A549 (cell line): ENCODE measurements around the gene NDUFA1. TPM values are rescaled to one million over a fixed set of nuclear protein-coding genes. Genes with fewer than 3 reads are reported as not detected.
A peak's percentile ranks its signal among the peaks of the same experiment; 100 is the strongest.
"Not testable (repeated sequence)": the region's sequence is repeated elsewhere in the genome, so short reads cannot be mapped to it uniquely, and the experiment has no call there.

Experiments used
- ATAC-seq, 2 experiments: fragments of 200-7000 bp in 1 of 2; fragments of >200 bp in 1 of 2; cut with Nextera tagmentation in 1 of 2; cut with Tn5 transposase in 1 of 2; 3 replicates each; pipeline versions ENCODE4 v1.8.0 to v1.9.1; 2018 to 2020; ENCODE audit warnings: mild to moderate bottlenecking in 1 of 2, moderate library complexity in 1 of 2
- CTCF ChIA-PET: fragments of 300-600 bp; sonication (Branson Sonifier 250); formaldehyde crosslinking; extraction: SDS; loops from one replicate; lab custom pipeline; 2021; ENCODE audit warnings: antibody characterized with exemption, inconsistent platforms; lab: Yijun Ruan, JAX
- POLR2A ChIA-PET: fragments of 350-600 bp; formaldehyde crosslinking; extraction: SDS; loops from one replicate; lab custom pipeline; 2021; ENCODE audit warnings: antibody characterized with exemption, inconsistent platforms; lab: Yijun Ruan, JAX
- DNase-seq, 2 experiments: peaks; one replicate each; pipeline versions ENCODE4 v3.0.0 to v3.0.0-alpha.2; 2011 to 2016; ENCODE audit warnings: low read depth in 1 of 2, low spot score in 1 of 2
- FAIRE-seq: peaks from 2 replicates; lab custom pipeline; 2011; peaks lifted over from hg19 to GRCh38; lab: Jason Lieb, UNC
- H3K27ac ChIP-seq, 2 experiments: fragments of >200 bp; sonication (Bioruptor Twin); formaldehyde crosslinking; 3 replicates each; pipeline ENCODE4 v1.5.1; 2016 to 2017
- H3K4me1 ChIP-seq: fragments of >200 bp; sonication (Bioruptor Twin); formaldehyde crosslinking; 3 replicates; pipeline ENCODE4 v1.6.1; 2016
- H3K4me2 ChIP-seq: fragments of >200 bp; sonication (Bioruptor Twin); formaldehyde crosslinking; 3 replicates; pipeline ENCODE4 v1.6.1; 2016
- H3K4me3 ChIP-seq: fragments of >200 bp; sonication (Bioruptor Twin); formaldehyde crosslinking; 3 replicates; pipeline ENCODE4 v1.5.1; 2016
- H3K9me3 ChIP-seq: fragments of >200 bp; sonication (Bioruptor Twin); formaldehyde crosslinking; 3 replicates; pipeline ENCODE4 v1.6.1; 2016
- BHLHE40 ChIP-seq: IDR thresholded peaks from 2 replicates; pipeline ENCODE4 v1.6.1; 2012; ENCODE audit warnings: low read depth, low read length, inconsistent platforms
- CBX8 ChIP-seq: fragments of 200-600 bp; sonication (generic); IDR thresholded peaks from 2 replicates; pipeline ENCODE4 v1.6.1; 2016
- CHD2 ChIP-seq: fragments of 150-350 bp; IDR thresholded peaks from 2 replicates; pipeline ENCODE4 v1.6.1; 2014; ENCODE audit warnings: low read length; ENCODE audit not compliant: partially characterized antibody
- CHD4 ChIP-seq: fragments of 200-600 bp; sonication (generic); IDR thresholded peaks from 2 replicates; pipeline ENCODE4 v1.6.1; 2016; ENCODE audit warnings: antibody characterized with exemption, mild to moderate bottlenecking, borderline replicate concordance
- FOSB ChIP-seq: fragments of 250-450 bp; sonication (Bioruptor Pico); IDR thresholded peaks from 2 replicates; pipeline ENCODE4 v1.5.0; 2020; ENCODE audit warnings: mild to moderate bottlenecking, moderate library complexity
- HOXB5 ChIP-seq: fragments of 250-450 bp; sonication (Bioruptor Pico); IDR thresholded peaks from 2 replicates; pipeline ENCODE4 v1.5.0; 2020; ENCODE audit warnings: mild to moderate bottlenecking, moderate library complexity
- KDM1A ChIP-seq: fragments of 200-600 bp; sonication (generic); IDR thresholded peaks from 2 replicates; pipeline ENCODE4 v1.6.1; 2016; ENCODE audit warnings: low read depth, mild to moderate bottlenecking
- KDM5A ChIP-seq: fragments of 200-600 bp; sonication (generic); IDR thresholded peaks from 2 replicates; pipeline ENCODE4 v1.6.1; 2016; ENCODE audit warnings: antibody characterized with exemption, mild to moderate bottlenecking
- MAFK ChIP-seq: fragments of 450-650 bp; IDR thresholded peaks from 2 replicates; pipeline ENCODE4 v1.6.1; 2014; ENCODE audit not compliant: partially characterized antibody
- MAZ ChIP-seq: fragments of 150-350 bp; IDR thresholded peaks from 2 replicates; pipeline ENCODE4 v1.6.1; 2014; ENCODE audit warnings: antibody characterized with exemption, low read depth, low read length, borderline replicate concordance
- MYC ChIP-seq: IDR thresholded peaks from 2 replicates; pipeline ENCODE4 v1.6.1; 2012; ENCODE audit warnings: mild to moderate bottlenecking, inconsistent platforms, low read length, improper control_type of control experiment, borderline replicate concordance
- NFE2L2 ChIP-seq: fragments of 150-350 bp; conservative IDR thresholded peaks from 2 replicates; pipeline ENCODE4 v1.6.1; 2014; ENCODE audit warnings: low read length
- NPAS2 ChIP-seq: fragments of 250-450 bp; sonication (Bioruptor Pico); IDR thresholded peaks from 2 replicates; pipeline ENCODE4 v1.8.0; 2022; ENCODE audit warnings: mild to moderate bottlenecking, moderate library complexity, borderline replicate concordance
- POLR2AphosphoS2 ChIP-seq: conservative IDR thresholded peaks from 2 replicates; pipeline ENCODE4 v1.6.1; 2012; ENCODE audit warnings: low read length, improper control_type of control experiment, inconsistent platforms
- RFX5 ChIP-seq: fragments of 450-650 bp; IDR thresholded peaks from 2 replicates; pipeline ENCODE4 v1.7.1; 2014; ENCODE audit warnings: antibody characterized with exemption, mild to moderate bottlenecking, moderate library complexity
- ZC3H11A ChIP-seq: fragments of 450-650 bp; IDR thresholded peaks from 2 replicates; pipeline ENCODE4 v1.6.1; 2014; ENCODE audit warnings: antibody characterized with exemption, mild to moderate bottlenecking
- ZNF302 ChIP-seq: fragments of 250-450 bp; sonication (Bioruptor Pico); IDR thresholded peaks from 2 replicates; pipeline ENCODE4 v1.9.0; 2021; ENCODE audit warnings: inconsistent platforms, mild to moderate bottlenecking, moderate library complexity
- ZSCAN20 ChIP-seq: fragments of 250-450 bp; sonication (Bioruptor Pico); IDR thresholded peaks from 2 replicates; pipeline ENCODE4 v1.8.0; 2022; ENCODE audit warnings: mild to moderate bottlenecking, moderate library complexity
- WGBS: methylation state at CpG from one replicate; pipeline ENCODE4 v1.1.6; 2017; ENCODE audit errors: missing lambda C conversion rate; 5-methylcytosine and 5-hydroxymethylcytosine counted together
- polyA plus RNA-seq, 4 experiments: library from polyadenylated mRNA; depleted of rRNA in 3 of 4; stranded (reverse); fragments of >200 nt; fragmentation: RNase III in 1 of 4; extraction: RNeasy Plus Mini Kit Qiagen cat#74134 plus additional on column Dnase treatment in 1 of 4; gene quantifications; 2 replicates in 3 of 4; 3 replicates in 1 of 4; pipeline ENCODE4 v1.2.3, GENCODE V29; 2011 to 2017
- TF ChIP-seq, protein P1 (sequence below): IDR thresholded peaks from 2 replicates; pipeline ENCODE4 v1.6.1; 2012; ENCODE audit warnings: low read depth, borderline replicate concordance
- TF ChIP-seq, protein P2 (sequence below): fragments of >200 bp; sonication (Bioruptor Twin); formaldehyde crosslinking; IDR thresholded peaks from 3 replicates; pipeline ENCODE4 v1.5.1; 2016
- TF ChIP-seq, protein P3 (sequence below): fragments of 200-600 bp; sonication (generic); IDR thresholded peaks from 2 replicates; pipeline ENCODE4 v1.6.1; 2016; ENCODE audit warnings: antibody characterized with exemption, mild to moderate bottlenecking, moderate library complexity
- TF ChIP-seq, protein P4 (sequence below): fragments of 150-350 bp; IDR thresholded peaks from 2 replicates; pipeline ENCODE4 v1.6.1; 2014; ENCODE audit warnings: low read depth, mild to moderate bottlenecking, low read length
- TF ChIP-seq, protein P5 (sequence below): fragments of 450-650 bp; IDR thresholded peaks from 2 replicates; pipeline ENCODE4 v1.6.1; 2014; ENCODE audit warnings: antibody characterized with exemption

Gene NDUFA1
- polyA plus RNA-seq, 2 of the 4 experiments (the other 2 are of a cell fraction), result 432 to 435 TPM

DNA sequence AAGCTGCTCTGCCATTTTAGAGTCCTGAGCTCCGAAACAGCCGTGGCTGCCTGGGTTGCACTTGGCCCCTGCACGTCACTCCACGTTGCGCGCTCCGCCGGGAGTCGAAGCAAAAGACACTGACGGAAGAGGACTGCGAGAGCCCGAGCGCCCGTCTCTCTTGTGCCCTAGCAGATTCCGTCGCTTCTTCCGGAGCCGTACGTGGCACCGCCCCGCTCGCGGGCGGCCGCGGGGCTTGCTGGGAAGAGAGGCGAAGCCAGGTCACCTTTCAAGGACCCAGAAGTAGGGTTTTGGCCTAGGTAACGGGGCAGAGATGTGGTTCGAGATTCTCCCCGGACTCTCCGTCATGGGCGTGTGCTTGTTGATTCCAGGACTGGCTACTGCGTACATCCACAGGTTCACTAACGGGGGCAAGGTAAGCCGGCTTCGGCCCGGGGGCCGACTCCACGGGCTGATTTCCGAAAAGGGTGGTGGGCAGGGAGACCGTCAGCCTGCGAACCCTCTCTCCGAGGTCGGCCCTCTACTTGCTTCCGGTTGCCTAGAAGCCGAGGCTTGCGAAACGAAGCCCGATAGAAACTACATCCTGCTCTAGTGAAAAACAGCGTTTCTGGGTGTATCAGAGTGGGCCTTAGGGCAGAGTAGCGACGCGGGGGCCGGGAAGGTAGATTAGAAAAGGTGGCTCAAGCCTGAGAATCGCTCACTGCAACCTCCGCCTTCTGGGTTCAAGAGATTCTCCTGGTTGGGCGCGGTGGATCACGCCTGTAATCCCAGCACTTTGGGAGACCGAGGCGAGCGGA, at the start of gene NDUFA1, which contains the start of gene RNF113A (continued):
- TF ChIP-seq NFE2L2, result no peak
- TF ChIP-seq MAFK, result no peak
- no peak for TF ChIP-seq ZSCAN20
- TF ChIP-seq, protein P1, sequence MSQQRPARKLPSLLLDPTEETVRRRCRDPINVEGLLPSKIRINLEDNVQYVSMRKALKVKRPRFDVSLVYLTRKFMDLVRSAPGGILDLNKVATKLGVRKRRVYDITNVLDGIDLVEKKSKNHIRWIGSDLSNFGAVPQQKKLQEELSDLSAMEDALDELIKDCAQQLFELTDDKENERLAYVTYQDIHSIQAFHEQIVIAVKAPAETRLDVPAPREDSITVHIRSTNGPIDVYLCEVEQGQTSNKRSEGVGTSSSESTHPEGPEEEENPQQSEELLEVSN, result peak; percentile 67; the same call in 1 of the 2 replicates
- TF ChIP-seq MAZ, result no peak
- TF ChIP-seq KDM1A, result no peak

DNA sequence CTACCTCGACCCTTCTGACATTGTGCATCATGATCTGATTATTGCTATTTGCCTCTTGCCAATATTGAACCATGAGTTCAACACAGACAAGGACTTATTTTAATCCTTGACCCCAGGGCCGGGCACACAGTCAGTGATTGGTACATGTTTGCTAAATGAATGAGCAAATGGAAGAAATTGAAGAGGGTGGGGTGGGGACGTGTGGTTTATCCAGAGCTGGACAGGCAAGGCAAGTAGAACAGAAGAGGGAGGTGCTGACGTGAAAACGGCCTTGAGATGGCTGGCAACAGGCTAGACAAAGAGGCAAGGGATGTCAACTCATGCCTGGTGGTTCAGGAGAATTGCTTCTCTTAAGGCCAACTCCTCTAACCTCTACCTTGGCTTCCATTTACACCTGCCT, 47.4 kb upstream of the NDUFA1 start:
- POLR2A ChIA-PET, H3K27ac ChIP-seq, FAIRE-seq, H3K4me2 ChIP-seq, ATAC-seq, CTCF ChIA-PET, H3K9me3 ChIP-seq, H3K4me1 ChIP-seq, H3K4me3 ChIP-seq, DNase-seq: not testable (repeated sequence)
- 64% methylated on average over 2 of the region's 5 CpGs for WGBS

DNA sequence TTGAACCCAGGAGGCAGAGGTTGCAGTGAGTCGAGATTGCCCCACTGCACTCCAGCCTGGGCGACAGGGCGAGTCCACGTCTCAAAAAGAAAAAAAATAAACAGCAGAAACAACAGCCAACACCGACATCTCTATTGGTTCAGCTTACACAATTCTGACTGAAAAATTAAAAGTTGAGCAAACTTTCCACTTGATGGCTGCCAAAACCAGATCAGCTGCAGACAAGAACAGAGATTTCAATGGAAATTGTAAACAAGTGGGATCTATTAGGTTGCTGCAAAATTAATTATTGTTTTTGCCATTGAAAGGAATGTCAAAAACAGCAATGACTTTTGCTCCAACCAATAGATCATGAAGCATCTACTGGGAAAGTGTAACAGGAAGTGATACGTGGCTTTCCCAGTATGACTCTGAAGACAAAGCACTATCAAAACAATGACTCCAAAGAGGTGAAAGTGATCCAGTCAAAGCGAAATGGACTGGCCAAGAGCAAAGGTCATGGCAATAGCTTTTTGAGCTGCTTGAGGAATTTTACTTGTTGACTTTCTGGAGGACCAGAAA, 45.2 kb upstream of the NDUFA1 start:
- FAIRE-seq, result no peak

DNA sequence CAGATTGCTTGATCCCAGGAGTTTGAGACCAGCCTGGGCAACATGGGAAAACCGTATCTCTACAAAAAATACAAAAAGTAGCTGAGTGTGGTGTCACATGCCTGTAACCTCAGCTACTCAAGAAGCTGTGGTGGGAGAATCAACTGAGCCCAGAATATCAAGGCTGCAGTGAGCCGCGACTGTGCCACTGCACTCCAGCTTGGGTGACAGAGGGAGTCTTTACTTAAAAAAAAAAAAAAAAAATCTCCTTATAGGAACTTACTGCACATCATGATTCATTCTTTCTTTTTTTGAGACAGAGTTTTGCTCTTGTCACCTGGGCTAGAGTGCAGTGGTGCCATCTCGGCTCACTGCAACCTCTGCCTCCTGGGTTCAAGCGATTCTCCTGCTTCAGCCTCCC, 43.2 kb upstream of the NDUFA1 start:
- CTCF ChIA-PET, result interaction anchor here (0.8 kb wide), 1 partner anchor 59 kb away, joined by 3 read pairs; no protein-coding TSS in a partner anchor
- POLR2A ChIA-PET, result interaction anchor here (0.6 kb wide), 1 partner anchor 37 kb away, joined by 4 read pairs; the partner anchor contains the start of gene RPL39
- FAIRE-seq (no peak), ATAC-seq (no peak), DNase-seq (no peak)
- Histone ChIP-seq H3K4me3 (no peak overlapping the region), H3K27ac (no peak overlapping the region), H3K9me3 (no peaks in the 10 kb centered on the region), H3K4me2 (no peak overlapping the region), H3K4me1 (no peaks in the 10 kb centered on the region)
- 92% methylated on average over 5 of the region's 5 CpGs for WGBS
- TF ChIP-seq FOSB (no peak), CHD4 (no peak), RFX5 (no peak), CBX8 (no peak), BHLHE40 (no peak), HOXB5 (CRISPR knock-in tag) (no peak), MYC (no peak), ZC3H11A (no peak), ZNF302 (CRISPR knock-in tag) (no peak), POLR2AphosphoS2 (no peak)
- TF ChIP-seq, protein P2, sequence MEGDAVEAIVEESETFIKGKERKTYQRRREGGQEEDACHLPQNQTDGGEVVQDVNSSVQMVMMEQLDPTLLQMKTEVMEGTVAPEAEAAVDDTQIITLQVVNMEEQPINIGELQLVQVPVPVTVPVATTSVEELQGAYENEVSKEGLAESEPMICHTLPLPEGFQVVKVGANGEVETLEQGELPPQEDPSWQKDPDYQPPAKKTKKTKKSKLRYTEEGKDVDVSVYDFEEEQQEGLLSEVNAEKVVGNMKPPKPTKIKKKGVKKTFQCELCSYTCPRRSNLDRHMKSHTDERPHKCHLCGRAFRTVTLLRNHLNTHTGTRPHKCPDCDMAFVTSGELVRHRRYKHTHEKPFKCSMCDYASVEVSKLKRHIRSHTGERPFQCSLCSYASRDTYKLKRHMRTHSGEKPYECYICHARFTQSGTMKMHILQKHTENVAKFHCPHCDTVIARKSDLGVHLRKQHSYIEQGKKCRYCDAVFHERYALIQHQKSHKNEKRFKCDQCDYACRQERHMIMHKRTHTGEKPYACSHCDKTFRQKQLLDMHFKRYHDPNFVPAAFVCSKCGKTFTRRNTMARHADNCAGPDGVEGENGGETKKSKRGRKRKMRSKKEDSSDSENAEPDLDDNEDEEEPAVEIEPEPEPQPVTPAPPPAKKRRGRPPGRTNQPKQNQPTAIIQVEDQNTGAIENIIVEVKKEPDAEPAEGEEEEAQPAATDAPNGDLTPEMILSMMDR, result no peak
- TF ChIP-seq, protein P3, sequence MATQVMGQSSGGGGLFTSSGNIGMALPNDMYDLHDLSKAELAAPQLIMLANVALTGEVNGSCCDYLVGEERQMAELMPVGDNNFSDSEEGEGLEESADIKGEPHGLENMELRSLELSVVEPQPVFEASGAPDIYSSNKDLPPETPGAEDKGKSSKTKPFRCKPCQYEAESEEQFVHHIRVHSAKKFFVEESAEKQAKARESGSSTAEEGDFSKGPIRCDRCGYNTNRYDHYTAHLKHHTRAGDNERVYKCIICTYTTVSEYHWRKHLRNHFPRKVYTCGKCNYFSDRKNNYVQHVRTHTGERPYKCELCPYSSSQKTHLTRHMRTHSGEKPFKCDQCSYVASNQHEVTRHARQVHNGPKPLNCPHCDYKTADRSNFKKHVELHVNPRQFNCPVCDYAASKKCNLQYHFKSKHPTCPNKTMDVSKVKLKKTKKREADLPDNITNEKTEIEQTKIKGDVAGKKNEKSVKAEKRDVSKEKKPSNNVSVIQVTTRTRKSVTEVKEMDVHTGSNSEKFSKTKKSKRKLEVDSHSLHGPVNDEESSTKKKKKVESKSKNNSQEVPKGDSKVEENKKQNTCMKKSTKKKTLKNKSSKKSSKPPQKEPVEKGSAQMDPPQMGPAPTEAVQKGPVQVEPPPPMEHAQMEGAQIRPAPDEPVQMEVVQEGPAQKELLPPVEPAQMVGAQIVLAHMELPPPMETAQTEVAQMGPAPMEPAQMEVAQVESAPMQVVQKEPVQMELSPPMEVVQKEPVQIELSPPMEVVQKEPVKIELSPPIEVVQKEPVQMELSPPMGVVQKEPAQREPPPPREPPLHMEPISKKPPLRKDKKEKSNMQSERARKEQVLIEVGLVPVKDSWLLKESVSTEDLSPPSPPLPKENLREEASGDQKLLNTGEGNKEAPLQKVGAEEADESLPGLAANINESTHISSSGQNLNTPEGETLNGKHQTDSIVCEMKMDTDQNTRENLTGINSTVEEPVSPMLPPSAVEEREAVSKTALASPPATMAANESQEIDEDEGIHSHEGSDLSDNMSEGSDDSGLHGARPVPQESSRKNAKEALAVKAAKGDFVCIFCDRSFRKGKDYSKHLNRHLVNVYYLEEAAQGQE, result no peak
- TF ChIP-seq, protein P4, sequence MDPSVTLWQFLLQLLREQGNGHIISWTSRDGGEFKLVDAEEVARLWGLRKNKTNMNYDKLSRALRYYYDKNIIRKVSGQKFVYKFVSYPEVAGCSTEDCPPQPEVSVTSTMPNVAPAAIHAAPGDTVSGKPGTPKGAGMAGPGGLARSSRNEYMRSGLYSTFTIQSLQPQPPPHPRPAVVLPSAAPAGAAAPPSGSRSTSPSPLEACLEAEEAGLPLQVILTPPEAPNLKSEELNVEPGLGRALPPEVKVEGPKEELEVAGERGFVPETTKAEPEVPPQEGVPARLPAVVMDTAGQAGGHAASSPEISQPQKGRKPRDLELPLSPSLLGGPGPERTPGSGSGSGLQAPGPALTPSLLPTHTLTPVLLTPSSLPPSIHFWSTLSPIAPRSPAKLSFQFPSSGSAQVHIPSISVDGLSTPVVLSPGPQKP, result no peak
- TF ChIP-seq, protein P5, sequence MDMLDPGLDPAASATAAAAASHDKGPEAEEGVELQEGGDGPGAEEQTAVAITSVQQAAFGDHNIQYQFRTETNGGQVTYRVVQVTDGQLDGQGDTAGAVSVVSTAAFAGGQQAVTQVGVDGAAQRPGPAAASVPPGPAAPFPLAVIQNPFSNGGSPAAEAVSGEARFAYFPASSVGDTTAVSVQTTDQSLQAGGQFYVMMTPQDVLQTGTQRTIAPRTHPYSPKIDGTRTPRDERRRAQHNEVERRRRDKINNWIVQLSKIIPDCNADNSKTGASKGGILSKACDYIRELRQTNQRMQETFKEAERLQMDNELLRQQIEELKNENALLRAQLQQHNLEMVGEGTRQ, result no peak

More for the DNA sequence above, 45.2 kb upstream of the NDUFA1 start:
- no peak for DNase-seq
- H3K4me1 ChIP-seq, result no peaks in the 10 kb centered on the region
- POLR2A ChIA-PET, result interaction anchor here (1.5 kb wide), 1 partner anchor 35 kb away, joined by 3 read pairs; the partner anchor contains the start of gene RPL39
- H3K4me2 ChIP-seq, result no peak overlapping the region
- H3K27ac ChIP-seq, result no peak overlapping the region
- H3K4me3 ChIP-seq, result no peak overlapping the region
- no peak for TF ChIP-seq CHD2
- TF ChIP-seq KDM5A, result no peak
- no peak for TF ChIP-seq CHD4
- TF ChIP-seq HOXB5 (CRISPR knock-in tag), result no peak
- TF ChIP-seq ZSCAN20, result no peak
- TF ChIP-seq NPAS2 (CRISPR knock-in tag), result no peak
- TF ChIP-seq CBX8, result no peak
- TF ChIP-seq, all 56 proteins: peak for 0
- no peaks in the 10 kb centered on the region for H3K9me3 ChIP-seq
- no peak for ATAC-seq
- WGBS, result 79% methylated on average over 7 of the region's 7 CpGs
- CTCF ChIA-PET, result no interaction called here
